A549 (cell line): ENCODE results near the gene ZNF573. TPM values are rescaled to one million over a fixed set of nuclear protein-coding genes. Genes with fewer than 3 reads are reported as not detected.

Experiments
- ATAC-seq, 2 experiments: fragments of 200-7000 bp in 1 of 2; fragments of >200 bp in 1 of 2; cut with Nextera tagmentation in 1 of 2; cut with Tn5 transposase in 1 of 2; 3 replicates each; pipeline versions ENCODE4 v1.8.0 to v1.9.1; 2018 to 2020; ENCODE audit warnings: mild to moderate bottlenecking in 1 of 2, moderate library complexity in 1 of 2
- CTCF ChIA-PET: fragments of 300-600 bp; sonication (Branson Sonifier 250); formaldehyde crosslinking; extraction: SDS; loops from one replicate; lab custom pipeline; 2021; ENCODE audit warnings: antibody characterized with exemption, inconsistent platforms; lab: Yijun Ruan, JAX
- POLR2A ChIA-PET: fragments of 350-600 bp; formaldehyde crosslinking; extraction: SDS; loops from one replicate; lab custom pipeline; 2021; ENCODE audit warnings: antibody characterized with exemption, inconsistent platforms; lab: Yijun Ruan, JAX
- DNase-seq, 2 experiments: peaks; one replicate each; pipeline versions ENCODE4 v3.0.0 to v3.0.0-alpha.2; 2011 to 2016; ENCODE audit warnings: low read depth in 1 of 2, low spot score in 1 of 2
- FAIRE-seq: peaks from 2 replicates; lab custom pipeline; 2011; peaks lifted over from hg19 to GRCh38; lab: Jason Lieb, UNC
- H3K27ac ChIP-seq, 2 experiments: fragments of >200 bp; sonication (Bioruptor Twin); formaldehyde crosslinking; 3 replicates each; pipeline ENCODE4 v1.5.1; 2016 to 2017
- H3K4me1 ChIP-seq: fragments of >200 bp; sonication (Bioruptor Twin); formaldehyde crosslinking; 3 replicates; pipeline ENCODE4 v1.6.1; 2016
- H3K4me2 ChIP-seq: fragments of >200 bp; sonication (Bioruptor Twin); formaldehyde crosslinking; 3 replicates; pipeline ENCODE4 v1.6.1; 2016
- H3K4me3 ChIP-seq: fragments of >200 bp; sonication (Bioruptor Twin); formaldehyde crosslinking; 3 replicates; pipeline ENCODE4 v1.5.1; 2016
- H3K9me3 ChIP-seq: fragments of >200 bp; sonication (Bioruptor Twin); formaldehyde crosslinking; 3 replicates; pipeline ENCODE4 v1.6.1; 2016
- CBX2 ChIP-seq: fragments of 200-600 bp; sonication (generic); IDR thresholded peaks from 2 replicates; pipeline ENCODE4 v1.6.1; 2016; ENCODE audit warnings: low read depth, mild to moderate bottlenecking, borderline replicate concordance
- CHD2 ChIP-seq: fragments of 150-350 bp; IDR thresholded peaks from 2 replicates; pipeline ENCODE4 v1.6.1; 2014; ENCODE audit warnings: low read length; ENCODE audit not compliant: partially characterized antibody
- FOSL2 ChIP-seq, 2 experiments: fragments of 450-650 bp in 1 of 2; fragments of >200 bp in 1 of 2; sonication (Bioruptor Twin) in 1 of 2; formaldehyde crosslinking; IDR thresholded peaks; 2 replicates each; pipeline versions ENCODE4 v1.5.0 to v1.6.1; 2016 to 2020; ENCODE audit warnings: mild to moderate bottlenecking in 1 of 2, moderate library complexity in 1 of 2
- GATA3 ChIP-seq: IDR thresholded peaks from 2 replicates; pipeline ENCODE4 v1.6.1; 2012; ENCODE audit warnings: borderline replicate concordance
- HDAC2 ChIP-seq: fragments of 200-600 bp; sonication (generic); IDR thresholded peaks from 2 replicates; pipeline ENCODE4 v1.6.1; 2016
- HEYL ChIP-seq: fragments of 250-450 bp; sonication (Bioruptor Pico); IDR thresholded peaks from 2 replicates; pipeline ENCODE4 v1.8.0; 2021; ENCODE audit warnings: mild to moderate bottlenecking, moderate library complexity
- HOXB13 ChIP-seq: fragments of 250-450 bp; sonication (Bioruptor Pico); IDR thresholded peaks from 2 replicates; pipeline ENCODE4 v1.5.0; 2020; ENCODE audit warnings: low read depth, mild to moderate bottlenecking, moderate library complexity
- HOXB5 ChIP-seq: fragments of 250-450 bp; sonication (Bioruptor Pico); IDR thresholded peaks from 2 replicates; pipeline ENCODE4 v1.5.0; 2020; ENCODE audit warnings: mild to moderate bottlenecking, moderate library complexity
- KDM1A ChIP-seq: fragments of 200-600 bp; sonication (generic); IDR thresholded peaks from 2 replicates; pipeline ENCODE4 v1.6.1; 2016; ENCODE audit warnings: low read depth, mild to moderate bottlenecking
- MAZ ChIP-seq: fragments of 150-350 bp; IDR thresholded peaks from 2 replicates; pipeline ENCODE4 v1.6.1; 2014; ENCODE audit warnings: antibody characterized with exemption, low read depth, low read length, borderline replicate concordance
- MYC ChIP-seq: IDR thresholded peaks from 2 replicates; pipeline ENCODE4 v1.6.1; 2012; ENCODE audit warnings: mild to moderate bottlenecking, inconsistent platforms, low read length, improper control_type of control experiment, borderline replicate concordance
- PHF8 ChIP-seq: fragments of 200-600 bp; sonication (generic); IDR thresholded peaks from 2 replicates; pipeline ENCODE4 v1.6.1; 2016; ENCODE audit warnings: low read depth, mild to moderate bottlenecking, antibody characterized with exemption, moderate library complexity, borderline replicate concordance
- POLR2AphosphoS2 ChIP-seq: conservative IDR thresholded peaks from 2 replicates; pipeline ENCODE4 v1.6.1; 2012; ENCODE audit warnings: low read length, improper control_type of control experiment, inconsistent platforms
- RAD21 ChIP-seq, 2 experiments: fragments of >200 bp in 1 of 2; sonication (Bioruptor Twin) in 1 of 2; formaldehyde crosslinking in 1 of 2; IDR thresholded peaks in 1 of 2; conservative IDR thresholded peaks in 1 of 2; 2 replicates in 1 of 2; 3 replicates in 1 of 2; pipeline ENCODE4 v1.6.1; 2012 to 2018; ENCODE audit warnings: inconsistent platforms in 1 of 2
- RCOR1 ChIP-seq: fragments of 150-350 bp; IDR thresholded peaks from 2 replicates; pipeline ENCODE4 v1.6.1; 2014; ENCODE audit warnings: antibody characterized with exemption, low read length, low read depth
- RFX5 ChIP-seq: fragments of 450-650 bp; IDR thresholded peaks from 2 replicates; pipeline ENCODE4 v1.7.1; 2014; ENCODE audit warnings: antibody characterized with exemption, mild to moderate bottlenecking, moderate library complexity
- SMC3 ChIP-seq: fragments of >200 bp; sonication (Bioruptor Twin); formaldehyde crosslinking; IDR thresholded peaks from 3 replicates; pipeline ENCODE4 v1.6.1; 2018; ENCODE audit warnings: inconsistent platforms
- TP53 ChIP-seq: fragments of 250-450 bp; sonication (Bioruptor Pico); IDR thresholded peaks from 2 replicates; pipeline ENCODE4 v1.5.0; 2021; ENCODE audit warnings: mild to moderate bottlenecking, moderate library complexity
- WGBS: methylation state at CpG from one replicate; pipeline ENCODE4 v1.1.6; 2017; ENCODE audit errors: missing lambda C conversion rate; 5-methylcytosine and 5-hydroxymethylcytosine counted together
- polyA plus RNA-seq, 4 experiments: library from polyadenylated mRNA; depleted of rRNA in 3 of 4; stranded (reverse); fragments of >200 nt; fragmentation: RNase III in 1 of 4; extraction: RNeasy Plus Mini Kit Qiagen cat#74134 plus additional on column Dnase treatment in 1 of 4; gene quantifications; 2 replicates in 3 of 4; 3 replicates in 1 of 4; pipeline ENCODE4 v1.2.3, GENCODE V29; 2011 to 2017
- TF ChIP-seq, protein P1 (sequence below): fragments of 250-450 bp; sonication (Bioruptor Pico); IDR thresholded peaks from 2 replicates; pipeline ENCODE4 v1.5.0; 2021; ENCODE audit warnings: mild to moderate bottlenecking, moderate library complexity, borderline replicate concordance
- TF ChIP-seq, protein P2 (sequence below): IDR thresholded peaks from 2 replicates; pipeline ENCODE4 v1.6.1; 2012

ZNF573 gene
- polyA plus RNA-seq, 2 of the 4 experiments (the other 2 are of a cell fraction): 4.6 to 8.5 TPM

DNA sequence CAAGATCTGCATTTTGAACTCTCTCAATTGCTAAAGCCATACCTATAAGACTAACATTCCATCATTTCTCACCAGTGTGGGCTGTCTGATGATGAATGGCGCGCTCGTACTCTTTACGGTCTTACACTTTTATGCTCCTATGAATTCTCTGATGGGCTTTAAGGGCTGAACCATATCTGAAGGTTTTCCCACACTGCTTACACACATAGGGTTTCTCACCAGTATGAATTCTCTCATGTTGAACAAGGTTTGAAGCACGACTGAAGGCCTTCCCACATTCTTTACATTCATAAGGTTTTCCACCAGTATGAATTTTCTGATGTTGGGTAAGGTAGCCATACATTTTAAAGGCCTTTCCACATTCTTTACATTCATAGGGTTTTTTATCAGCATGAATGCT, 41.0 kb downstream of the ZNF573 start:
- Histone ChIP-seq H3K27ac (no peak overlapping the region), H3K4me1 (no peaks in the 10 kb centered on the region), H3K4me2 (no peak overlapping the region), H3K9me3 (peaks cover 100% of the 10 kb centered on the region), H3K4me3 (no peak overlapping the region)
- ATAC-seq: no peak
- FAIRE-seq: no peak
- peak in 1 of 2 experiments; percentile 50 for DNase-seq
- 58% methylated on average over 5 of the region's 5 CpGs for WGBS
- TF ChIP-seq GATA3: peak; percentile 27; the same call in 1 of the 2 replicates
- TF ChIP-seq TP53 (CRISPR knock-in tag): no peak
- TF ChIP-seq RCOR1: no peak
- no peak for TF ChIP-seq POLR2AphosphoS2
- ChIA-PET POLR2A (no interaction called here), CTCF (no interaction called here)

DNA sequence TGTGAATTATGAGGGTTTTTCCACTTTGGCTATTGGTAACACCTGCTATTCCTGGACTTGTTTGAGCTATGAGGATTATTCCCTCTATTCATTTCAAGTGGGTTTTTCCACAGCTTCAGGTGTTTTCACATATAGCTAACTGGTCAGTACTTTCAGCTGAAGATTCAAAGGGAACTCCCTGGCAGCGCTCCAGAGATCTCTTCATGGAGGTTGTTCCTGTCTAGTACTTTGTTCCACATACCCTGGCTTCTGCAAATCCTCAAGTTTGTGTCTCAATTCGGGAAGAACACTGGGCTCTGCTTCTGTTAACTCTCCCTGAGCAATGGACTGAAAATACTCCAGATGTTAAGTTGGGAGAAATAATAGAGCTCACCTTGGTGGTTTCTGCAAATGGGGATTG, 54.2 kb downstream of the ZNF573 start:
- TF ChIP-seq RCOR1 (no peak), MYC (no peak), HOXB5 (no peak), SMC3 (no peak), RAD21 (conservative IDR thresholded peaks at IDR 0.05 in 1 of 2, IDR thresholded peaks at IDR 0.05 in 1 of 2) (no peak)
- TF ChIP-seq, protein P1, sequence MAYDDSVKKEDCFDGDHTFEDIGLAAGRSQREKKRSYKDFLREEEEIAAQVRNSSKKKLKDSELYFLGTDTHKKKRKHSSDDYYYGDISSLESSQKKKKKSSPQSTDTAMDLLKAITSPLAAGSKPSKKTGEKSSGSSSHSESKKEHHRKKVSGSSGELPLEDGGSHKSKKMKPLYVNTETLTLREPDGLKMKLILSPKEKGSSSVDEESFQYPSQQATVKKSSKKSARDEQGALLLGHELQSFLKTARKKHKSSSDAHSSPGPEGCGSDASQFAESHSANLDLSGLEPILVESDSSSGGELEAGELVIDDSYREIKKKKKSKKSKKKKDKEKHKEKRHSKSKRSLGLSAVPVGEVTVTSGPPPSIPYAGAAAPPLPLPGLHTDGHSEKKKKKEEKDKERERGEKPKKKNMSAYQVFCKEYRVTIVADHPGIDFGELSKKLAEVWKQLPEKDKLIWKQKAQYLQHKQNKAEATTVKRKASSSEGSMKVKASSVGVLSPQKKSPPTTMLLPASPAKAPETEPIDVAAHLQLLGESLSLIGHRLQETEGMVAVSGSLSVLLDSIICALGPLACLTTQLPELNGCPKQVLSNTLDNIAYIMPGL (CRISPR knock-in tag): no peak
- TF ChIP-seq, all 56 proteins: peak for 0

DNA sequence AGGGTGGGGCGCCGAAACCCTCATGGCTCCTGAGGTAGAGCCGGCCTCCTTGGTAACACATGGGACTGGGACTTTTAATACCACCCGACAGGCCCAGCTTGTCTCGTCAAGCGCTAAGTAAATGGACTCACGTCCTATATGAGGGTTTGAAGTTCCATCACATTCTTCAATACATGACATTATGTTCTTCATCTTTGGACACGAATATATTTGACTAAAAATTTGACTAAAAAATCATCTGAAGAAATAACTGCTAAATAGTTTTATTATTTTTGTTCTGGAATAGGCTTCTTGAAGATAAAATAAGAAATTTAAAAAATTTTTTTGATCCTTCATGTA, 59.5 kb downstream of the ZNF573 start:
- Histone ChIP-seq H3K27ac (peak overlapping the region in 1 of 2 experiments; percentile 84; a peak in 3 of 6 replicates), H3K4me2 (peak overlapping the region; percentile 84), H3K4me1 (peaks cover 4% of the 10 kb centered on the region; the same call in 1 of the 3 replicates), H3K9me3 (peaks cover 78% of the 10 kb centered on the region), H3K4me3 (peak overlapping the region; percentile 85)
- TF ChIP-seq RFX5 (no peak), GATA3 (no peak), HDAC2 (peak; percentile 38; the same call in 1 of the 2 replicates), CBX2 (no peak), HOXB13 (CRISPR knock-in tag) (peak; percentile 43; the same call in 1 of the 2 replicates), HOXB5 (0 out of 2 replicates have a peak, but pooled peaks have one; percentile 37), RAD21 (conservative IDR thresholded peaks at IDR 0.05 in 1 of 2, IDR thresholded peaks at IDR 0.05 in 1 of 2) (0 out of 5 replicates have a peak, but pooled peaks of 1 of the 2 experiments have one; percentile 2), CHD2 (no peak), HEYL (no peak), MAZ (no peak), SMC3 (no peak), FOSL2 (IDR thresholded peaks at IDR 0.05) (no peak), FOSL2 (CRISPR knock-in tag; IDR thresholded peaks at IDR 0.05) (no peak), KDM1A (no peak), PHF8 (no peak)
- TF ChIP-seq, protein P2, sequence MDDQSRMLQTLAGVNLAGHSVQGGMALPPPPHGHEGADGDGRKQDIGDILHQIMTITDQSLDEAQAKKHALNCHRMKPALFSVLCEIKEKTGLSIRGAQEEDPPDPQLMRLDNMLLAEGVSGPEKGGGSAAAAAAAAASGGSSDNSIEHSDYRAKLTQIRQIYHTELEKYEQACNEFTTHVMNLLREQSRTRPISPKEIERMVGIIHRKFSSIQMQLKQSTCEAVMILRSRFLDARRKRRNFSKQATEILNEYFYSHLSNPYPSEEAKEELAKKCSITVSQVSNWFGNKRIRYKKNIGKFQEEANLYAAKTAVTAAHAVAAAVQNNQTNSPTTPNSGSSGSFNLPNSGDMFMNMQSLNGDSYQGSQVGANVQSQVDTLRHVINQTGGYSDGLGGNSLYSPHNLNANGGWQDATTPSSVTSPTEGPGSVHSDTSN: no peak
- FAIRE-seq: no peak
- DNase-seq: no peak
- ChIA-PET POLR2A (interaction anchor here (1.6 kb wide), 1 partner anchor 60 kb away, joined by 8 read pairs; the partner anchor contains the start of gene ZNF573), CTCF (interaction anchor here (0.7 to 1.2 kb wide), 4 partner anchors 9 to 21 kb away, joined by 3 to 5 read pairs (median 4); no protein-coding TSS in a partner anchor)
- ATAC-seq: no peak
- 8% methylated on average over 8 of the region's 8 CpGs for WGBS

More for the DNA sequence above, 54.2 kb downstream of the ZNF573 start:
- Histone ChIP-seq H3K4me1 (no peaks in the 10 kb centered on the region), H3K9me3 (peaks cover 80% of the 10 kb centered on the region), H3K4me3 (no peak overlapping the region), H3K27ac (no peak overlapping the region), H3K4me2 (no peak overlapping the region)
- 23% methylated on average over 2 of the region's 2 CpGs for WGBS
- no peak for ATAC-seq
- POLR2A ChIA-PET: no interaction called here
- no peak for FAIRE-seq
- CTCF ChIA-PET: interaction anchor here (0.5 to 1.1 kb wide), 5 partner anchors 10 to 1486 kb away, joined by 3 read pairs; no protein-coding TSS in a partner anchor
- no peak for DNase-seq
